HG02798 (cell line): ENCODE results near the gene METTL5.

Source experiments
- ATAC-seq: cut with Tn5 transposase; IDR thresholded peaks from one replicate; pipeline ENCODE4 v1.9.1; 2021; ENCODE audit warnings: mild to moderate bottlenecking; ENCODE audit not compliant: unreplicated experiment, poor library complexity

Gene METTL5

GRCh38 chr2:169795181-169795580, 29.5 kb downstream of the METTL5 start:
- no peak for ATAC-seq

GRCh38 chr2:169790581-169790980, 34.1 kb downstream of the METTL5 start:
- ATAC-seq = no peak

GRCh38 chr2:169782513-169782912, 42.2 kb downstream of the METTL5 start:
- no peak for ATAC-seq

- ATAC-seq = no peak
Measured at GRCh38 chr2:169781249-169782013, 43.3 kb downstream of the METTL5 start.

GRCh38 chr2:169778446-169778845, 46.3 kb downstream of the METTL5 start:
- no peak for ATAC-seq

- ATAC-seq = no peak
Measured at GRCh38 chr2:169776252-169776761, 48.4 kb downstream of the METTL5 start.

- no peak for ATAC-seq
Measured at GRCh38 chr2:169775765-169776164, 48.9 kb downstream of the METTL5 start.

GRCh38 chr2:169775354-169775753, 49.4 kb downstream of the METTL5 start:
- ATAC-seq = no peak

GRCh38 chr2:169772651-169773050, 52.1 kb downstream of the METTL5 start:
- no peak for ATAC-seq

- ATAC-seq = no peak
Measured at GRCh38 chr2:169771612-169772011, 53.1 kb downstream of the METTL5 start.

GRCh38 chr2:169771021-169771420, 53.7 kb downstream of the METTL5 start:
- ATAC-seq = no peak

GRCh38 chr2:169768262-169768995, 56.3 kb downstream of the METTL5 start:
- no peak for ATAC-seq

GRCh38 chr2:169767243-169767888, 57.3 kb downstream of the METTL5 start:
- ATAC-seq = no peak

- ATAC-seq = no peak
Measured at GRCh38 chr2:169765523-169765922, 59.2 kb downstream of the METTL5 start.

- ATAC-seq = no peak
Measured at GRCh38 chr2:169761970-169762292, 62.8 kb downstream of the METTL5 start.
